Measurements from ENCODE around the gene VILL. TPM values are rescaled to one million over a fixed set of nuclear protein-coding genes. Genes with fewer than 3 reads are reported as not detected.

VILL gene
- total RNA-seq, 3 donors from 2014 or later = 11.0 to 17.4 (median 15.4) TPM

DNA sequence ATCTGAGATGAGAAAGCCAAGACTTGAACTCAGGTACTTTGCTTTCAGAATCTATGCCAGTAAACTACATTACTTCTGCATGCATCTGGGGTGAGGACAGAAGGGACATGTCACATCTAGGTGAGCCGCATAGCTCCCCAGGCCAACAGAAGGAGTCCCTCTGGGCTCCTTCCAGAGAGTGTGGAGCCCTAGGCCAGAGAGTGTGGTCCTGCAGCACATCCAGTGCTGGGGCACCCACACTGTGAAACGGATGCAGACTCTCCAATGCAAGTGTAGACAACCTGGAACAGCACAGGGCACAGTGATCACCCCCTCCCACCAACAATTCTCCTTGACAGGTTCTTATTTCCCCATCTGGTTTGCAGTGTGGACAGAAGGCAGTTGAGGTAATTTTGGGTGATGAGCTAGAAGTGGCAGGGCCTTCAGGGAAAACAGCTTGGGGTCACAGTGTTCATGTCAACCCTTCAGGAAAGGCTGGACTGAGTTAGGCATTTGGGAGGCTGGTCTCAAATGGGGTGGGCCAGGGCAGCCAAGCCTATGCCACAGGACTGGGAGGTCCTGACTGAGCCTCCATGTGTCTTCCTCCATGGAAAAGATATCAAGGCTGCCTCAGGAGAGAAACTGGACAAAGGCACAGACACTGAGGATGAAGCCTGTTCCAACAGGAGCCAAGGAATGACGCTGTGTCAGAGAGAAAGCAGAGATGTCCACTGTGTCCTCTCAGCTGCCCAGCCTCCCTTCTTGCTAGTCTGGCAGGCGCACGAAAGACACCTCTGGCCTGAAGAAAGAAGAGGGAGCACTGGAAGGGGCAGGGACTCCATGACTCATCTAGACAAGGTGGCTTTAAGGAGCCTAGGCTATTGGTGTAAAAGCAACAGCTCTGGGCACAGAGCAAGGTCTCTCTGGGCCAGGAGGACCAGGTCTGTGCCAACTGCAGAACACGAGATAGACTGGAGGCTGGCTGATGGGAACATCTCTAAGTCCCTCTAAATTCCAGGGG, 37.2 kb downstream of the VILL start:
- H3K27ac ChIP-seq = peak overlapping the region; percentile 89 to 97
- H3K9me3 ChIP-seq = no peaks in the 10 kb centered on the region
- peaks cover 12 to 30% of the 10 kb centered on the region in 2 donors for H3K4me1 ChIP-seq
- TF ChIP-seq POLR2AphosphoS5 (IDR thresholded peaks at IDR 0.05) (no peak), POLR2A (IDR thresholded peaks at IDR 0.05) (no peak)
- TF ChIP-seq, protein P1, sequence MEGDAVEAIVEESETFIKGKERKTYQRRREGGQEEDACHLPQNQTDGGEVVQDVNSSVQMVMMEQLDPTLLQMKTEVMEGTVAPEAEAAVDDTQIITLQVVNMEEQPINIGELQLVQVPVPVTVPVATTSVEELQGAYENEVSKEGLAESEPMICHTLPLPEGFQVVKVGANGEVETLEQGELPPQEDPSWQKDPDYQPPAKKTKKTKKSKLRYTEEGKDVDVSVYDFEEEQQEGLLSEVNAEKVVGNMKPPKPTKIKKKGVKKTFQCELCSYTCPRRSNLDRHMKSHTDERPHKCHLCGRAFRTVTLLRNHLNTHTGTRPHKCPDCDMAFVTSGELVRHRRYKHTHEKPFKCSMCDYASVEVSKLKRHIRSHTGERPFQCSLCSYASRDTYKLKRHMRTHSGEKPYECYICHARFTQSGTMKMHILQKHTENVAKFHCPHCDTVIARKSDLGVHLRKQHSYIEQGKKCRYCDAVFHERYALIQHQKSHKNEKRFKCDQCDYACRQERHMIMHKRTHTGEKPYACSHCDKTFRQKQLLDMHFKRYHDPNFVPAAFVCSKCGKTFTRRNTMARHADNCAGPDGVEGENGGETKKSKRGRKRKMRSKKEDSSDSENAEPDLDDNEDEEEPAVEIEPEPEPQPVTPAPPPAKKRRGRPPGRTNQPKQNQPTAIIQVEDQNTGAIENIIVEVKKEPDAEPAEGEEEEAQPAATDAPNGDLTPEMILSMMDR (IDR thresholded peaks at IDR 0.05) = no peak
- no peaks in the 10 kb centered on the region for H3K36me3 ChIP-seq
- H3K27me3 ChIP-seq = no peaks in the 10 kb centered on the region
- intact Hi-C loops (cut with DNase I; ENCODE audit: low total_unique reads) = no loop called here
- peak in 1 of 2 donors; percentile 53 for DNase-seq (ENCODE audit: low spot score in 2 of 2)
- peak overlapping the region in 1 of 3 donors; percentile 60 for H3K4me3 ChIP-seq

DNA sequence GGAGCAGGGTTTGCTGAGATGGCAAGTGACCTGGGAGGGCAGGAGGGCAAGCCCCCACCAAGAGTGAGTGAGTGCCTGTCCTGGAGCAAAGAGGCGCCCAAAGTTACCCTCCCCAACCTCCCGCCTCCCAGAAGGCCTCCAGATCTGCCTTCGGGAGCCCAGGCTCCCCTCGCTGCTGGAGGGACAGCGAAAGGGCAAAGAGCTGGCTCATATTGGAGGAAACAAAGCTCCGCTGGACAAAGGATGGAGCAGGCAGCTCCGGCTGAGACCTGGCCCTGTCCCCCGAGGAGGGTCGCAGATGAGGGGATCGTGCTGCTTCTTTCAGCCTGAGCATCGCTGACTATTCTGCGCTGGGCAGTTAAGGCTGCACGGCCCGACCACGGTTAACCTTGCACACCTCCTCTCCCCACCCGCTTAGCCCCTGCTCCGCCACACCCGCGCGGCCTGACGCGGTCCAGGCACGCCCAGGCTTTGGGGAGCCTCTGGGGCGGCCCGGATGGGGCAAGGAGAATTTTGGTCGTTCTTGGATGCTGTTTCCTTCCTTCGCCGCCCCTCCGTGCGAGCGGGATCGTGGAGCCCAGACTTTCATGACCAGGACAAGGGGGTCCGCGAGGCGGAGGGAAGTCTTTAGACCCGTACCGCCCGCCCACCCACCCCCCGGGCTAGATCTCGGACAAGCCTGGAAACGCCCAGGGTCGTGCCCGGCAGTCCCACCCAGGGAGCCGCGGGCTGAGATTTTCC, 38.2 kb downstream of the VILL start:
- intact Hi-C loops (cut with DNase I; ENCODE audit: low total_unique reads) = no loop called here
- Histone ChIP-seq H3K4me3 (peak overlapping the region; percentile 60 to 82 (median 73)), H3K9me3 (no peaks in the 10 kb centered on the region), H3K27me3 (no peaks in the 10 kb centered on the region), H3K27ac (peak overlapping the region; percentile 82 to 89), H3K36me3 (no peaks in the 10 kb centered on the region), H3K4me1 (peaks cover 8 to 30% of the 10 kb centered on the region in 2 donors)
- DNase-seq (ENCODE audit: low spot score in 2 of 2) = peak in 1 of 2 donors; percentile 49
- TF ChIP-seq, protein P1 (IDR thresholded peaks at IDR 0.05) = no peak
- TF ChIP-seq POLR2A (IDR thresholded peaks at IDR 0.05) = no peak
- no peak for TF ChIP-seq POLR2AphosphoS5 (IDR thresholded peaks at IDR 0.05)

DNA sequence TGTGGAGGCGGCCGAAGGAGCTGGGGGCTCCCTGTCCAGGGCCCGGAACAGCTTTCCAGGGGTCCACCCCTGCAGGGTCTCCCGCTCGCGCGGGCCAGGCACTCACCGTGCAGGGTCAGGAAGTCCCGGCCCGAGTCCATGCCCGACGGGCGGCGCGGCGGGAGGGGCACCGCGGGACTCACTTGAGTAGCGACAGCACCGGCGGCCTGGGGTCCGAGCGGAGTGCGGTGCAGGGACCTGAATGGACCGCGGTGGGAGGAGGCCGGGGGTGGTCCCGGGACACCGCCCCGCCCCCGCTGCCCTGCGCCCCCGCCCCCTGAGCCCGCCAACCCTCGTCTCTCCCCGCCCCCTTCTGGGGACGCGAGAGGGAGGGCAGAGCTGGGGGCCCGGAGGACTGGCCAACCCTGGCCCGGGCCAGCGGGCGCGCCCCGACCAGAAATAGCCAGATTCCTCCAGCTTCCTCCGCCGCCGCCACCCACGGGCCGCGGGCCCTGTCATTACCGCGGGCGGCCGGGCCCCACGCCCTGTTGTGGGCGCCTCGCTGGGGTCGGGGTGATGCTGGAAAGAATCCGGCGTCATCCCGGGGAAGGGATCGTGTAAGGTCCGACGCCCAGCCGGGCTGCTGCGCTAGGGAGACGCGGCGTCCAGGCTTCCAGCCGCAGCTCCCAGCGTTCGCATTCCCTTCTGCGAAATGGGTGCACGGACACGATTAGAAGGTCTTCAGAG, 39.0 kb downstream of the VILL start, which contains the start of gene PLCD1:
PLCD1 (minus strand) TSS at position 243 of the 726 bp plus-strand sequence; CDS start at position 140, 103 bp downstream.
- TF ChIP-seq POLR2A (IDR thresholded peaks at IDR 0.05) (no peak), POLR2AphosphoS5 (IDR thresholded peaks at IDR 0.05) (peak in 2 of 3 donors; percentile 29 to 52)
- TF ChIP-seq, protein P1 (IDR thresholded peaks at IDR 0.05) = no peak
- intact Hi-C loops (cut with DNase I; ENCODE audit: low total_unique reads) = no loop called here
- Histone ChIP-seq H3K36me3 (no peaks in the 10 kb centered on the region), H3K4me1 (peaks cover 7 to 30% of the 10 kb centered on the region in 2 donors), H3K27ac (peak within 1 kb of the TSS; percentile 82 to 89), H3K27me3 (no peaks in the 10 kb centered on the region), H3K9me3 (no peaks in the 10 kb centered on the region), H3K4me3 (peak within 1 kb of the TSS; percentile 60 to 82 (median 73))
- DNase-seq (ENCODE audit: low spot score in 2 of 2) = peak; percentile 62 to 73

DNA sequence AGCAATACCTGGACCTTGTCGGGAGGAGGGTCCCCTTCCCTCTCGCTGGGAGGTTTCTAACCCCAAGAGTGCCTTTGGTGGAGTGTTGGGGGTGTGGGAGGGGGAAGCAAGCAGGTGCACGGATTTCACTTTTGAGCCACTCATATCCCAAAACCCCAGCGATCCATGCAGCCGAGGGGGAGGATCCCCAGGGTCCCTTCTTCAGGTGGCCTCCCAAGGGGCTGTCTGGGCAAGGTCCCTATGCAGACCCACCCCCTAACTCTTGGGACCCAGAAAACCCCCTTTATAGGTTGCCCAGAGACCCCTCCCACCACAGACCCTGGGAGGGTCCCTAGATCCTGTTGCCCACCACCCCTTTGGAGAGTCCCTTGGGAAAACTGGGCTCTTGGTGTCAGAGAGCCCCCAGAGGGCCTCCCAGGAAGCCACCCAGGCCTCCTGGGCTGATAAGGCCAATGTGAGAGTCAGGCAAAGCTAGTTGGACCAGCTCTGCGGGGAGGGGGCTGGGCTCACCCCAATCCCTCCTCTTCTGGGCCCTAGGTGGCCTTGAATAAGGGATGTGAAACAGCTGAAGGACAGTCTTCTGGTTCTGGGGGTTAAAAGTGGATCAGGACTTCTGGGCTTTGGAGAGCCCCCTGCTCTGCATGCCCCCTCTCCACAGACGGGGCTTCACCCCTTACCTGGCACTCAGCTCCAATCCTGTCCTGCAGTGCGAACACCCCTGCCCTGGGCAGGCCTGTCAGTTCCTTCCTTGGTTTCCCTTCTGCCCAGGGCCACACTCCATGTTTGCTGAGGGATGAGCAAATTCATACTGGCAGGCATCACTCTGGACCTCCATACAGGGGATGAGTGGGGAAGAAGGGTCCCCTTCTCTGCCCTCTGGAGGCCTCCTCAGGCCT, 39.8 kb downstream of the VILL start:
- H3K27ac ChIP-seq = peak overlapping the region; percentile 82 to 89
- H3K36me3 ChIP-seq = no peaks in the 10 kb centered on the region
- H3K9me3 ChIP-seq = no peaks in the 10 kb centered on the region
- TF ChIP-seq POLR2AphosphoS5 (IDR thresholded peaks at IDR 0.05) (no peak), POLR2A (IDR thresholded peaks at IDR 0.05) (no peak)
- TF ChIP-seq, protein P1 (IDR thresholded peaks at IDR 0.05) = no peak
- H3K4me3 ChIP-seq = peak overlapping the region; percentile 60 to 82 (median 73)
- DNase-seq (ENCODE audit: low spot score in 2 of 2) = peak in 1 of 2 donors; percentile 43
- intact Hi-C loops (cut with DNase I; ENCODE audit: low total_unique reads) = no loop called here
- H3K4me1 ChIP-seq = peaks cover 7 to 29% of the 10 kb centered on the region in 2 donors
- H3K27me3 ChIP-seq = no peaks in the 10 kb centered on the region
